Nephron progenitor cell (in vitro differentiated cells): ENCODE data around the gene MAPK8IP3.

Source experiments
- DNase-seq: peaks from one replicate; pipeline ENCODE4 v3.0.0; 2021
- H3K27ac Mint-ChIP-seq: 2 replicates; pipeline ENCODE4 v1.8.0; 2021; ENCODE audit warnings: mild to moderate bottlenecking, moderate library complexity, mixed read lengths
- H3K27me3 Mint-ChIP-seq: 2 replicates; pipeline ENCODE4 v1.8.0; 2021; ENCODE audit warnings: mild to moderate bottlenecking, low read depth, mixed read lengths; ENCODE audit not compliant: poor library complexity
- H3K36me3 Mint-ChIP-seq: 2 replicates; pipeline ENCODE4 v1.8.0; 2021; ENCODE audit warnings: low read depth, mixed read lengths
- H3K4me1 Mint-ChIP-seq: 2 replicates; pipeline ENCODE4 v1.8.0; 2021; ENCODE audit warnings: mixed read lengths
- H3K4me3 Mint-ChIP-seq: 2 replicates; pipeline ENCODE4 v1.8.0; 2021; ENCODE audit warnings: mild to moderate bottlenecking, moderate library complexity, mixed read lengths
- H3K9me3 Mint-ChIP-seq: 2 replicates; pipeline ENCODE4 v1.8.0; 2021; ENCODE audit warnings: mild to moderate bottlenecking, moderate library complexity, mixed read lengths
- TF ChIP-seq, protein P1 (sequence below): fragments of 200-600 bp; sonication (generic); IDR thresholded peaks from 2 replicates; pipeline ENCODE4 v1.5.0; 2021; ENCODE audit warnings: antibody characterized with exemption

Gene MAPK8IP3

DNA sequence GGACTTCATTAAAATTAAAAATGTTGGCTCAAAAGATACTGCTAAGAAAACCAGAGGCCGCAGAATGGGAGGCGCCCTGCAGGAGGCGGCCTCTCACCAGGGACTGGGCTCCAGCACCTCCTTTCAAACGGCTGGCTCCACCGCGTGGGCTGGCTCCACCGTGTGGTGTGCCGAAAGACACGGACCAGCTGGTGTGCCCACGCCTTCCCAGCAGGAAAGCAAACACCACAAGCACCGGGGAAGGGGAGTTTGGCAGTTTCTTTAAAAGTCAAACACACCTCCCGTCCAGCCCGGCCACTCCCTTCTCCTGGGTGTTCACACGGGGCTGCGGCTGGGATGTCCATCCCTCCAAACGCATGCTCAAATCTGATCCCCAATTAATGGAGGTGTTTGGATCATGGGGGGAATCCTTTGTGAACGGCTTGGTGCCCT lies 106.8 kb downstream of the MAPK8IP3 start:
- peak; percentile 57 for DNase-seq
- TF ChIP-seq, protein P1, sequence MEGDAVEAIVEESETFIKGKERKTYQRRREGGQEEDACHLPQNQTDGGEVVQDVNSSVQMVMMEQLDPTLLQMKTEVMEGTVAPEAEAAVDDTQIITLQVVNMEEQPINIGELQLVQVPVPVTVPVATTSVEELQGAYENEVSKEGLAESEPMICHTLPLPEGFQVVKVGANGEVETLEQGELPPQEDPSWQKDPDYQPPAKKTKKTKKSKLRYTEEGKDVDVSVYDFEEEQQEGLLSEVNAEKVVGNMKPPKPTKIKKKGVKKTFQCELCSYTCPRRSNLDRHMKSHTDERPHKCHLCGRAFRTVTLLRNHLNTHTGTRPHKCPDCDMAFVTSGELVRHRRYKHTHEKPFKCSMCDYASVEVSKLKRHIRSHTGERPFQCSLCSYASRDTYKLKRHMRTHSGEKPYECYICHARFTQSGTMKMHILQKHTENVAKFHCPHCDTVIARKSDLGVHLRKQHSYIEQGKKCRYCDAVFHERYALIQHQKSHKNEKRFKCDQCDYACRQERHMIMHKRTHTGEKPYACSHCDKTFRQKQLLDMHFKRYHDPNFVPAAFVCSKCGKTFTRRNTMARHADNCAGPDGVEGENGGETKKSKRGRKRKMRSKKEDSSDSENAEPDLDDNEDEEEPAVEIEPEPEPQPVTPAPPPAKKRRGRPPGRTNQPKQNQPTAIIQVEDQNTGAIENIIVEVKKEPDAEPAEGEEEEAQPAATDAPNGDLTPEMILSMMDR: peak; percentile 50
- no peak overlapping the region for H3K4me3 Mint-ChIP-seq
- H3K27ac Mint-ChIP-seq: no peak overlapping the region
- H3K4me1 Mint-ChIP-seq: no peaks in the 10 kb centered on the region
- no peaks in the 10 kb centered on the region for H3K9me3 Mint-ChIP-seq
- H3K27me3 Mint-ChIP-seq: no peaks in the 10 kb centered on the region
- H3K36me3 Mint-ChIP-seq: peaks cover 27% of the 10 kb centered on the region

DNA sequence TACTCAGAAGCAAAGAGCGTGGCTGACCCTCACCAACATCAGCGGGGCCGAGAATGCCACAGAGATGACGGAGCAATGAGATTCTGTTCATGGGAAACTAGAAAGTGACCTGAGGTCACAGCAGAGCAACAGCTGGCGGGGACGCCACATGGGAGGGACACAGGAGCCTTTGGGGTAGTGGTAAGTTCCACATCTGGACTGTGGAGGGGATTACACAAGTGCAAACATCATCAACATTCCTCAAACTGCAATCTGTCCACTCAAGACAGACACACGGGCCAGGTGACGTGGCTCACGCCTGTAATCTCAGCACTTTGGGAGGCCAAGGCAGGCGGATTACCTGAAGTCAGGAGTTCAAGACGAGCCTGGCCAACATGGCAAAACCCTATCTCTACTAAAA lies 109.5 kb downstream of the MAPK8IP3 start:
- no peak for DNase-seq
- TF ChIP-seq, protein P1: no peak
- Mint-ChIP-seq H3K9me3 (no peaks in the 10 kb centered on the region), H3K27me3 (no peaks in the 10 kb centered on the region), H3K4me3 (no peak overlapping the region), H3K27ac (no peak overlapping the region), H3K36me3 (peaks cover 26% of the 10 kb centered on the region), H3K4me1 (no peaks in the 10 kb centered on the region)

DNA sequence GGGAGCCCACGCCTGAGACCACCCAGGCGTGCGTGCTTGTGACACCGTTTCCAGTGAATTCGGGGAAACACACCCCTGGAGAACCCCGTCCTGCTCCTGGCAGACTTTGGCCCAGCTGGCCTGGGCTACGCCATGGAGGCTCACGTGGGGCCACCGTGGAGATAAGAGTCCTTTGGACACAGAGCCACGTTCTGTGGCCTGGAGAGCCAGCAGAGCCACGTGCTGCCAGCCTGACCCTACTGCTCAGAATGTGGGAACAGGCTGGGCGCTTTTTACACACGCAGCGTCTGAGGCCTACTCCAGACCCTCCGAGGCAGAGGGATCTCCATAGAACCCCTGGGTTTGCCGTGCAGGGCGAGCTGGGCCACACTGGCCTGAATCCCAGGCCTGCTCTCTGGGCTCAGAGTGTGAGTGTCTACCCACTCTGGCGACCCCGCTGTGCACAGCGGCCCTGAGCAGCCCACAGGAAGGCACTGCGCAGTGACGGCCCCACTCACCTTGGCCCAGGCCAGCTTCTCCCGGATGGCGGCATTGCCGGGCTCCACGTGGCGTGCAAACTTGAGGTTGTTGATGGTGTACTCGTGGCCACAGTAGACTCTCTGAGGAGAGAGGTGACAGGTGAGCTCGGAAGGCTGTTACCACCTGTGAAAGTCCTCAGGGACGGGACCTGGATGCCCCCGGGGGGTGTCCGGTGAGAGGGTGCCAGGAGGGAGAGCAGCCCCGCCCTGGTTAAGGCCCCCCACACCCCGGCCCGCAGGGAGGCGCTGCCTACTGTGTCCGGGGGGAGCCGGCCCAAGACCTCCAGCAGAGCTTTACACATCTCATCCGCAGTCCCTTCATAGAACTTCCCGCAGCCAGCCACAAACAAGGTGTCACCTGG lies 110.6 kb downstream of the MAPK8IP3 start:
- peaks cover 26% of the 10 kb centered on the region for H3K36me3 Mint-ChIP-seq
- H3K9me3 Mint-ChIP-seq: no peaks in the 10 kb centered on the region
- H3K27ac Mint-ChIP-seq: no peak overlapping the region
- no peaks in the 10 kb centered on the region for H3K4me1 Mint-ChIP-seq
- no peak overlapping the region for H3K4me3 Mint-ChIP-seq
- no peak for DNase-seq
- no peaks in the 10 kb centered on the region for H3K27me3 Mint-ChIP-seq
- TF ChIP-seq, protein P1: no peak

DNA sequence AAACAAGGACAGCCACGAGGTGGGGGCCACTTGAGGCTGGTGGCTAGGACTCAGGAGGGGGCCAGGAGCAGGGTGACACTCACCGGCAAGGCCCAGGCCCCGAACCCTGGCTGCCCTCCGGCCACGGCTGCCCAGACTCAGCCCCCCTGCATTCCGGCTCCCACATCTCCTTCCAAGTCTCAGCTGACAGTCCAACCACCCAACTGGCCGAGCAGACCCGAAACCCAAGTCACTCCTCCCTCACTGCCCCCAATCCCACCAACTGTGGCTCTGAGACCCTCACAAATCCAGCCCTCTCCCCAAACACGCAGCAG lies 111.2 kb downstream of the MAPK8IP3 start:
- Mint-ChIP-seq H3K4me3 (no peak overlapping the region), H3K4me1 (no peaks in the 10 kb centered on the region), H3K27me3 (no peaks in the 10 kb centered on the region), H3K27ac (peak overlapping the region; percentile 51), H3K9me3 (no peaks in the 10 kb centered on the region), H3K36me3 (peaks cover 26% of the 10 kb centered on the region)
- TF ChIP-seq, protein P1: no peak
- DNase-seq: no peak

DNA sequence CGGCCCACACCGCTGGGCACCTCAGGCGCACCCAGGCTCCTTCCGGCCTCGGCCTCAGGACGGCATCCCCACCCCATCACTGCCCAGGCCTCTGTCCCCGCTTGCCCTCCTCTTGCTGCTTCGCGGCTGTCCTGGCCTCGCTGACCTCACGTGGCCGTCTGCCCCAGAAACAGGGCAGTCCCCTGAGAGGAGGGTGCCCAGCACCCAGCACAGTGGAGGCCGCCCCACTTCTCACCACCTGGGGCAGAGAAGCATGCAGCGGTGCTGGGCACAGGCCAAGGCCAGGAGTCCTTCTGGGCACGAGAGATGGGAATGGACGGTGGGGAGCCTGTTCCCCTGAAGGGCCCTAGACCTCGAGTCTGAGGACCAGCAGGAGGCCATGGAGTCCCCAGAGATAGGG lies 111.7 kb downstream of the MAPK8IP3 start:
- TF ChIP-seq, protein P1: no peak
- no peak overlapping the region for H3K27ac Mint-ChIP-seq
- no peaks in the 10 kb centered on the region for H3K9me3 Mint-ChIP-seq

More for the DNA sequence above, 111.7 kb downstream of the MAPK8IP3 start:
- no peak for DNase-seq
- Mint-ChIP-seq H3K27me3 (no peaks in the 10 kb centered on the region), H3K4me1 (no peaks in the 10 kb centered on the region), H3K4me3 (no peak overlapping the region), H3K36me3 (peaks cover 26% of the 10 kb centered on the region)
